Left forelimb (tissue), 1 donor: Measurements from ENCODE around the gene TLCD1.
"Not testable (repeated sequence)": the region's sequence is repeated elsewhere in the genome, so short reads cannot be mapped to it uniquely, and the experiment has no call there.

Experiments
- DNase-seq: peaks from one replicate; pipeline ENCODE4 v3.0.0-alpha.2; 2018; ENCODE audit warnings: low spot score

The TLCD1 gene

DNA sequence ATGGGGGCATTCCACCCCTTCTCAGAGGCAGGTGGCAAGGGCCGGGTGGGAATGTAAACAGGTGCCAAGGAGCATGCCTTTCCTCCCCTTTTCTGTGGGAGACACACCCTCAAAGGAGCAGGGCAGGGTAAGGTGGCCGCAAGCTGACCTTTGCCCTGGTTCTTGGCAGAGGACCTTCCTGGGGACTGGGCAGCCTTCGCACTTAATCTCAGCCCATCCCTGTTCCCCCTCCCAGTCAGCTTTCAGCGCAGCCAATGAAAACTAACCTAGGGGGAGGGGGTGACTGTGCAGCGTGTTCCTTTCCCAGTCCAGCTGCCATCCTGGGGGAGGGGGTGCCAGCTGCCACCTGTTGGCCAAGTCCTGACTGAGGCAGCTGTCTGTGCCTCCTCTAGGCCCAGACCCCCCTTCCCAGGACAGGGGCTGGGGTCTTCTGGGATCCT is 20.6 kb upstream of the TLCD1 start:
- no peak for DNase-seq

DNA sequence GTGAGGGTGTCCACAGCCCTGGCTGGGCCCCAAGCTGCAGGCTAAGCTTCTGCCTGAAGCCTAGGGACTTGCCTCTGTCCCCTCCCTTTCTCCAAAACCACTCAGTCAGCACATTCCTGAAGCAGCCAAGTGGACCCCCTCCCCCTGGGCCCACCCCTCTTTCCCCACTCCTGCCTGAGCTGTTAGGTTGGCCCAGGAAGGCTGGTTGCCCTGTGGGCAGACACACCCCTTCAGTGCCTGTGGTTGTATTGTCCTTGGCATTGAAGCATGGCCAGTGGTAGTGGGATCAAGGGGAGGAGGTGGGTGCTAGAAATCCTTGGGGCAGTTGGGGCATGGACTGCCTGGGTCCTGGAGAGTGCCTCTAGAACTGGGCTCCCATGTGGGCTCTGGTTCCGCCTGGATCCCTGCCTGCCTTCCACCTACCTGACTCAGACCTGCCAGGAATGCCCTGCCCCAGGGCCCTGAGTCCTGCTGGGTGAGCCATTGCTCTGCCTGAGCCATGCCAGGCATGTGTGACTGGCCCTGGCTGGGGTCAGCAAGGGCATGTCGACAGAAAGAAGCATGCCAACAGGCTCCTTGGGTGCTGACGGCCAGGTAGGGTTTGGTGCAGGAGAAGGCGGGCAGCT is 19.9 kb upstream of the TLCD1 start:
- DNase-seq: no peak

GRCh38 chr17:28744972-28745785 is 19.1 kb upstream of the TLCD1 start:
- DNase-seq: peak; percentile 80

GRCh38 chr17:28744104-28744971 is 18.3 kb upstream of the TLCD1 start:
- peak; percentile 84 for DNase-seq

- DNase-seq: peak; percentile 91
Measured at GRCh38 chr17:28743243-28744103, 17.4 kb upstream of the TLCD1 start, which contains the start of gene TRAF4. Gene TRAF4 (plus strand): TSS chr17:28744011. CDS start chr17:28744113, 102 bp downstream.

GRCh38 chr17:28741358-28742349 is 15.6 kb upstream of the TLCD1 start:
- DNase-seq: no peak

- DNase-seq: no peak
Measured at GRCh38 chr17:28740406-28741357, 14.6 kb upstream of the TLCD1 start.

DNA sequence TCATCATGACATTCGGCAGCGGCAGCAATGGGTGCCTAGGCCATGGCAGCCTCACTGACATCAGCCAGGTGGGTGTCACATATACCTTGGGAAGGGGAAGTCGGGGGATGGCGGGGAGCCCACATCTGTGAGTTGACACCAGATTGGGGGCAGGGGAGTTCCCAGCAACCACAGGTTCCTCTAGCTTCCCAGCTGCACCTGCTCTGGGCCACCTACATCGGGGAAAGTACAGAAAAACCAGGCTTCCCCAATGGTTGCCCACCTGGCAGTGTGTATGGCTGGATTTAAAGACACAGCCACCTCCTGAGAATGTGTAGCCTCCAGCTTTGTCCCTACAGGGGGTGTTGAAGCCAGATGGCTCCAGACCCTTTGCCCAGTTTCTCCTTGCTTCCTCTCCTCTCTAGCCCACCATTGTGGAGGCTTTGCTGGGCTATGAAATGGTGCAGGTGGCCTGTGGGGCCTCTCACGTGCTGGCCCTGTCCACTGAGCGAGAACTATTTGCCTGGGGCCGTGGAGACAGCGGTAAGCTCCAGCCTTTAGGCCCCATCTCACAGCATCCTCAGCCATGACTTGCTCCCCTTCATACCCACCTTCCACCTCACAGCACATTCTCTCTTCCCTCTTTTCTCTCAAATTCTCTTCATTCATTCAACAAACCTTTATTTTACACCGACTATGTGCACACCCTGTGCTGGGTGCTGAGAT is 12.8 kb upstream of the TLCD1 start:
- DNase-seq: no peak

DNA sequence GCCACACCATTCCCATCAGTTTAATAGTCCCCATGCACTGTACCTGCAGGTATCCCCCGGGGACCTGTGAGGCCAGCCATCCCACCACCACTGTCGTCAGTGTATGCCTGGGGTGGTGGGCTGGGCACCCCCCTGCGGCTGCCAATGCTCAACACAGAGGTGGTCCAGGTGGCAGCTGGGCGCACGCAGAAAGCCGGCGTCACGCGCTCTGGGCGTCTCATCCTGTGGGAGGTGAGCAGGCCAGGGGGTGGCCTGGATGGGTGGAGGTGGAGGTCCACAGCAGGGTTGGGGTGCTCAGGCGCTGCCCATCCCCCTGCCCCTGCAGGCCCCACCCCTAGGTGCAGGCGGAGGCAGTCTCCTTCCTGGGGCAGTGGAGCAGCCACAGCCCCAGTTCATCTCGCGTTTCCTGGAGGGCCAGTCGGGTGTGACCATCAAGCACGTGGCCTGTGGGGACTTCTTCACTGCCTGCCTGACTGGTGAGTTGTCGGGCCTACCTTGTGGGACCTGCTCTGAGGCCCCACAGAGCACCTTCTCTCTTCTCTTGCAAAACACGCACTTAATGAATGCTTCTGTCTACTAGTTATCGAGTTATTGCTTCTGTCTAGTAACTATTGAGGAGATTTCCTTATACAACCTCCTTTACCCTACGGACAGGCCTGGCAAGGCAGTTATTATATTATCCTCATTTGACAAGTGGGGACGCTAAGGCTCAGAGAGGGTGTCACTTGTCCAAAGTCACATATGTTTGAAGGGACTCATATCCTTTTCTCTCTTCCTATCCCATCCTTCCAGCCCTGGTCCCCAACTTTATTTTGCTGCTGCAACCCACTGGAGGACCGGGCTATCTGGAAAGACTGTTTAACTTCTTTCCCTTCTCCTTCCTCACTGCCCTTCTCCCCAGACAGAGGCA is 12.0 kb upstream of the TLCD1 start:
- DNase-seq: no peak

GRCh38 chr17:28737316-28737715 is 11.3 kb upstream of the TLCD1 start:
- no peak for DNase-seq

DNA sequence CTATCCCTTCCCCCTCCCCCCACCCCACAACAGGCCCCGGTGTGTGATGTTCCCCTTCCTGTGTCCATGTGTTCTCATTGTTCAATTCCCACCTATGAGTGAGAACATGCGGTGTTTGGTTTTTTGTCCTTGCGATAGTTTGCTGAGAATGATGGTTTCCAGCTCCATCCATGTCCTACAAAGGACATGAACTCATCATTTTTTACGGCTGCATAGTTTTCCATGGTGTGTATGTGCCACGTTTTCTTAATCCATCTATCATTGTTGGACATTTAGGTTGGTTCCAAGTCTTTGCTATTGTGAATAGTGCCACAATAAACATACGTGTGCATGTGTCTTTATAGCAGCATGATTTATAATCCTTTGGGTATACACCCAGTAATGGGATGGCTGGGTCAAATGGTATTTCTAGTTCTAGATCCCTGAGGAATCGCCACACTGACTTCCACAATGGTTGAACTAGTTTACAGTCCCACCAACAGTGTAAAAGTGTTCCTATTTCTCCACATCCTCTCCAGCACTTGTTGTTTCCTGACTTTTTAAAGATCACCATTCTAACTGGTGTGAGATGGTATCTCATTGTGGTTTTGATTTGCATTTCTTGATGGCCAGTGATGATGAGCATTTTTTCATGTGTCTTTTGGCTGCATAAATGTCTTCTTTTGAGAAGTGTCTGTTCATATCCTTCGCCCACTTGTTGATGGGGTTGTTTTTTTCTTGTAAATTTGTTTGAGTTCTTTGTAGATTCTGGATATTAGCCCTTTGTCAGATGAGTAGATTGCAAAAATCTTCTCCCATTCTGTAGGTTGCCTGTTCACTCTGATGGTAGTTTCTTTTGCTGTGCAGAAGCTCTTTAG is 10.1 kb upstream of the TLCD1 start:
- DNase-seq: not testable (repeated sequence)

DNA sequence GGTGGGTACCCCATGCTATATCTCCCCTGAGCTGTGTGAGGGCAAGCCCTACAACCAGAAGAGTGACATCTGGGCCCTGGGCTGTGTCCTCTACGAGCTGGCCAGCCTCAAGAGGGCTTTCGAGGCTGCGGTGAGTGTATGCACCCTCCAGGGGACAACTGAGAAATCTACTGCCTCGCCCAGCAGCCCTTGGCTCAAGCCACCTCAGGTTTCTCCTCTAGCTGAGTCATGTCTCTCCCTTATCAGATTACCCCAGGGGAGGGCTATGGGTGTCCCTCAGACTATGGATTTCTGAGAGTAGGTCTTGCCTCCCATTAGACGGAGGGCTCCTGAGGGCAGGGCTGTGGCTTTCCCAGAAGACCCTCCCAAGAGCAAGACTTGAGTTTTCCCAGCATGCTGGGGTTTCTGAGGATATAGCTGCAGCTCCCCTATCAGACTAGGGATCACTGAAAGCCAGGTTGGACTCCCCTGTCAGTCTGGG is 9.2 kb upstream of the TLCD1 start:
- DNase-seq: no peak

DNA sequence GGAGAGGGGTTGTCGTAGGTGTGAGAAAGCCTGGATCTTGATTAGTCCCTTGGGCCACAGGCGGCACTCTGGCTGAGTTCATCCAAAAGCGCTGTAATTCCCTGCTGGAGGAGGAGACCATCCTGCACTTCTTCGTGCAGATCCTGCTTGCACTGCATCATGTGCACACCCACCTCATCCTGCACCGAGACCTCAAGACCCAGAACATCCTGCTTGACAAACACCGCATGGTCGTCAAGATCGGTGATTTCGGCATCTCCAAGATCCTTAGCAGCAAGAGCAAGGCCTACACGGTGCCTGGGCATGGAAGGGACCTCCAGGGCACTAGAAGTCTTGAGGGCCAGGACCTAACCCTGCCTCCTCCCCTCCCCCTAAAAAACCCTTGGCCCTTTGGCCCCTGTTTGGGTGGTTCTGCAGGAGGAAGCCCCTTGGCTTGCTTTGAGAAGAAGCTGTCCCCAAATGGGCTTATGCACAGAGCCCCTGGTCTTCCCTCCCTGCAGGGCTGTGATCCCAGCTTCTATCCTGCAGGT is 8.7 kb upstream of the TLCD1 start:
- DNase-seq: no peak

DNA sequence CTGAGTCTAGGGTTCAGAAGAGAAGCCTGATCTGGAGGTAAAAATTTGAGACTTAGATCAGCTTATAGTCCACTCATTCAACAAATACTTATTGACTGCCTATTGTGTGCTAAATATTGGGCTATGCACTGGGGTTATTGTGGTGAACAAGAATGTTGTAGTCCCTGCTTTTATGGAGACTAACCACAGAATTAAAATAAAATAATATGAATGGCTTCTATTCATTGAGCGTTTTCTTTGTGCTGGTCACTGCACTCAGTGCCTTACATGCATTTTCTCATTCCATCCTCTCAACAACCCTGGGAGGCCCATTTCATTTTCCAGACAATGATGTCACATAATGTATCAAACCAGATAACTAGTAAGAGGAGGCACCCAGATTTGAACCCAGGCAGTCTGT is 7.3 kb upstream of the TLCD1 start:
- DNase-seq: no peak

DNA sequence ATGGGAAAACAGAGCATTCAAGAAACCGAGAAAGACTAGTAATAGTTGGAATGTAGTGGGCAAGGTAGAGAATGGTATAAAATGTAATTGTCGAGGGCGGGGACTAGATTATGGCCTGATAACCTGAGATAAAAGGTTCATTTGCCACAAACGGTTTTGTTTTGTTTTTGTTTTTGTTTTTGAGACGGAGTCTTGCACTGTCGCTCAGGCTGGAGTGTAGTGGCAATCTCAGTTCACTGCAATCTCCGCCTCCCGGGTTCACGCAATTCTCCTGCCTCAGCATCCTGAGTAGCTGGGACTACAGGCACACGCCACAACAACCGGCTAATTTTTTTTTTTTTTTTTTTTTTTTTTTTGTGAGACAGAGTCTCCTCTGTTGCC is 3.9 kb upstream of the TLCD1 start:
- no peak for DNase-seq
